Mucosa of descending colon (tissue), 3 donors: ENCODE data around the gene CTSK. TPM values are rescaled to one million over a fixed set of nuclear protein-coding genes. Genes with fewer than 3 reads are reported as not detected.
"Not testable (repeated sequence)": the region's sequence is repeated elsewhere in the genome, so short reads cannot be mapped to it uniquely, and the experiment has no call there.

ENCODE experiments used
- ATAC-seq: fragments of 200-7000 bp; cut with Tn5 transposase; one replicate; pipeline ENCODE4 v1.9.1; 2020; ENCODE audit warnings: mild to moderate bottlenecking, moderate library complexity
- DNase-seq, 3 donors: peaks; one replicate each; pipeline ENCODE4 v3.0.0-alpha.2; 2020
- H3K36me3 ChIP-seq: fragments of 200-600 bp; one replicate; pipeline ENCODE4 v1.8.0; 2021; ENCODE audit warnings: low read depth, mild to moderate bottlenecking
- H3K4me1 ChIP-seq: fragments of 200-600 bp; one replicate; pipeline ENCODE4 v1.8.0; 2021; ENCODE audit warnings: low read depth, mild to moderate bottlenecking
- H3K4me3 ChIP-seq: fragments of 200-600 bp; one replicate; pipeline ENCODE4 v1.8.0; 2021; ENCODE audit warnings: mild to moderate bottlenecking
- H3K9me3 ChIP-seq: fragments of 200-600 bp; one replicate; pipeline ENCODE4 v1.8.0; 2021; ENCODE audit warnings: mild to moderate bottlenecking
- intact Hi-C, 2 donors: fragments of 100-400 bp; cut with DNase I in 1 of 2; cut with micrococcal nuclease in 1 of 2; formaldehyde crosslinking; loops; one replicate each; pipeline versions ENCODE4 v1.11.0 to v1.11.1; 2022; cut with DNase I, micrococcal nuclease
- total RNA-seq, 3 donors: library from RNA; stranded (reverse); fragmentation: NEBNext Ultra II Directional in 2 of 3; extraction: Animal tissue kit (Norgen Biotek cat#: 25700) in 2 of 3; gene quantifications; one replicate each; pipeline versions ENCODE4 v1.2.1 to v1.2.4, GENCODE V29; 2021 to 2023
- TF ChIP-seq, protein P1 (sequence below): fragments of 200-600 bp; IDR thresholded peaks from one replicate; pipeline ENCODE4 v1.8.0; 2022; ENCODE audit warnings: antibody characterized with exemption, mild to moderate bottlenecking
- donor health status: DM: no; HTN: no; CAD: no; lungs with moderate emphysema.
- donor health status: DM: no; HTN: no; CAD: no.
- donor health status: DM: no; HTN: yes; CAD: no.

Gene CTSK
- total RNA-seq, 3 donors from 2014 or later = 15.4 to 64.0 (median 30.3) TPM

DNA sequence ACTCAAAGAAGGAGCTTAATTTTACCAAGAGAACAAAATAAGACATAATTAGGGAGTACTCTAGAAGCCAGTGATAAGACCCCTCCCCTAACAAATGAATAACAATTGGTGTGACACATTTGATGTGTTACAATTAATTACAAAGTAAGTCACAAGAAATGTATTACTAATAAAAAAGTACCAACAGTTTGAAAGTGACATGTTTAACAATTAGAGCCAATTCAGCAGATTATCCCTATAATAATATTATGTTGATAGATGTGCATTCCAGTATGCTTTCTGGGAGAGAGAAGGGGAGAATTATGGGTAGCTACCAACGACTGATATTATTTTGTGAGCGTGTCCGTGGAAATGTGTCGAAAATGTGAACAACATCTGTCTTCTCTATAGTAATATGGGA lies 19.1 kb downstream of the CTSK start:
- intact Hi-C loops = no loop called here
- H3K9me3 ChIP-seq = no peaks in the 10 kb centered on the region
- no peak for ATAC-seq
- no peak for DNase-seq
- no peaks in the 10 kb centered on the region for H3K4me1 ChIP-seq
- TF ChIP-seq, protein P1, sequence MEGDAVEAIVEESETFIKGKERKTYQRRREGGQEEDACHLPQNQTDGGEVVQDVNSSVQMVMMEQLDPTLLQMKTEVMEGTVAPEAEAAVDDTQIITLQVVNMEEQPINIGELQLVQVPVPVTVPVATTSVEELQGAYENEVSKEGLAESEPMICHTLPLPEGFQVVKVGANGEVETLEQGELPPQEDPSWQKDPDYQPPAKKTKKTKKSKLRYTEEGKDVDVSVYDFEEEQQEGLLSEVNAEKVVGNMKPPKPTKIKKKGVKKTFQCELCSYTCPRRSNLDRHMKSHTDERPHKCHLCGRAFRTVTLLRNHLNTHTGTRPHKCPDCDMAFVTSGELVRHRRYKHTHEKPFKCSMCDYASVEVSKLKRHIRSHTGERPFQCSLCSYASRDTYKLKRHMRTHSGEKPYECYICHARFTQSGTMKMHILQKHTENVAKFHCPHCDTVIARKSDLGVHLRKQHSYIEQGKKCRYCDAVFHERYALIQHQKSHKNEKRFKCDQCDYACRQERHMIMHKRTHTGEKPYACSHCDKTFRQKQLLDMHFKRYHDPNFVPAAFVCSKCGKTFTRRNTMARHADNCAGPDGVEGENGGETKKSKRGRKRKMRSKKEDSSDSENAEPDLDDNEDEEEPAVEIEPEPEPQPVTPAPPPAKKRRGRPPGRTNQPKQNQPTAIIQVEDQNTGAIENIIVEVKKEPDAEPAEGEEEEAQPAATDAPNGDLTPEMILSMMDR = no peak
- H3K36me3 ChIP-seq = no peaks in the 10 kb centered on the region
- H3K4me3 ChIP-seq = no peak overlapping the region

- DNase-seq = no peak
- no peaks in the 10 kb centered on the region for H3K36me3 ChIP-seq
- H3K4me1 ChIP-seq = no peaks in the 10 kb centered on the region
- no peak for ATAC-seq
- H3K4me3 ChIP-seq = no peak overlapping the region
- TF ChIP-seq, protein P1 = no peak
- intact Hi-C loops = no loop called here
- H3K9me3 ChIP-seq = no peaks in the 10 kb centered on the region
Observed at GRCh38 chr1:150787455-150787854, 20.6 kb downstream of the CTSK start.

DNA sequence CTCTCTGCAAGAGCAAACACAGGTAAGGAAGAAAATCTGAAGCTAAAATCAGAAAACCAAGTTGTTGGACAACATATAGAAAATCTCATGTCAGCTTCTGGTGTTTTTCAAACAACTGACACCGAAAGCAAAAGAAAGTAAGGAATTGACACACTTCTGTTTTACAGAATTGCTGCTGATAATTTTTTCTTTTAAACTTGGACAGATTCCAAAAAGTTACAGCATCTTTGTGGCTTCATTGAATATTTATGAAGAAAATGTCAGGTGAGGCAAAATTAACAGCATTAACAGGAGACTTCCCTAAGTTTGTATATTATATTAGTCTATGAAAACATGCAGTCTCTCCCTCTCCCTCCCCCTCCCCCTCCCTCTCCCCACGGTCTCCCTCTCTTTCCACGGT lies 27.6 kb downstream of the CTSK start:
- TF ChIP-seq, protein P1 = no peak
- DNase-seq = no peak
- ATAC-seq = no peak
- Histone ChIP-seq H3K4me1 (no peaks in the 10 kb centered on the region), H3K9me3 (no peaks in the 10 kb centered on the region), H3K4me3 (no peak overlapping the region), H3K36me3 (no peaks in the 10 kb centered on the region)
- intact Hi-C loops = no loop called here

DNA sequence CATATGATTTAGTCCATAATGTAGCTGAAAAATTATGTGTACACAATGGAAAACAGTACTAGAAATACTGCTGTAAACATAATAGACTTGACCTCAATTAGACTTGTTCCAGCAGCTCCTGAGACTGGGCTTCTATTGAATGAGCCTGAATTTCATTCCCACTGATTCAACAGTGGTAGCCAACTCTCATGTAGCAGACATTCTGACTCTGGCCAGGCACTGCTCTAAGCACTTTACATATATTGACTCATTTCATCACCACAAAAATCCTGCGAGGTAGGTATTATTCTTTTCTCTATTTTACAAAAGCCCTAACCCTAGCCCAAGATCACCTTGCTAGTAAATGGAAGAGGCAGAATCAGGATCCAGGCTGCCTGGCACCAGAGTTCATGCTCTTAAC lies 29.7 kb downstream of the CTSK start:
- ATAC-seq (no peak), DNase-seq (no peak)
- no peaks in the 10 kb centered on the region for H3K9me3 ChIP-seq
- intact Hi-C loops = no loop called here
- H3K36me3 ChIP-seq = no peaks in the 10 kb centered on the region
- no peaks in the 10 kb centered on the region for H3K4me1 ChIP-seq
- no peak overlapping the region for H3K4me3 ChIP-seq
- TF ChIP-seq, protein P1 = no peak

DNA sequence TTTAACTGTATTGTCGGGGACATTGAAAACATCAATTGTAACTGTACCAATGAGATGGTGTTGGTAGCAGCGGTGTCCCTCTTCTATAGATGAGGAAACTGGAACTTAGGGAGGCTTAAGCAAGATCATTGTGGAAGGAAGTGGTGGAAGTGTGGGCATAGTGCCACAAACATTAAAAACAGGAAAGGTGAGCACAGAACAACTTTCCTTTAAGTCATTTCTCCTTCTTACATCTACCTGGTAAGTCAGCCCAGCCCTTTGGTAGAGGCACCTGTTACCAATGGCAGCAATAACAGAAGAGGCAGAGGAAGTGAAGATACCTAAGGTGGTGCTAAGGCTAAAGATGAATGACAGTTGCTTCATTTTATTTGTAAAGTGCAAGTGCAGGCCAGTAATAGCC lies 30.5 kb downstream of the CTSK start:
- Histone ChIP-seq H3K4me3 (no peak overlapping the region), H3K4me1 (no peaks in the 10 kb centered on the region), H3K9me3 (no peaks in the 10 kb centered on the region), H3K36me3 (no peaks in the 10 kb centered on the region)
- no peak for ATAC-seq
- TF ChIP-seq, protein P1 = no peak
- intact Hi-C loops = no loop called here
- no peak for DNase-seq

- H3K36me3 ChIP-seq, intact Hi-C loops, H3K4me3 ChIP-seq, DNase-seq, H3K9me3 ChIP-seq, ATAC-seq, H3K4me1 ChIP-seq: not testable (repeated sequence)
Observed at GRCh38 chr1:150775931-150776505, 32.0 kb downstream of the CTSK start.
